ENCODE data around the gene PATL1.
"Not testable (repeated sequence)": the region's sequence is repeated elsewhere in the genome, so short reads cannot be mapped to it uniquely, and the experiment has no call there.

Gene PATL1

GRCh38 chr11:59671471-59671870, 2.6 kb upstream of the PATL1 start:
- DNase-seq: no peak

GRCh38 chr11:59669611-59670009, 773 bp upstream of the PATL1 start:
- DNase-seq: no peak

DNA sequence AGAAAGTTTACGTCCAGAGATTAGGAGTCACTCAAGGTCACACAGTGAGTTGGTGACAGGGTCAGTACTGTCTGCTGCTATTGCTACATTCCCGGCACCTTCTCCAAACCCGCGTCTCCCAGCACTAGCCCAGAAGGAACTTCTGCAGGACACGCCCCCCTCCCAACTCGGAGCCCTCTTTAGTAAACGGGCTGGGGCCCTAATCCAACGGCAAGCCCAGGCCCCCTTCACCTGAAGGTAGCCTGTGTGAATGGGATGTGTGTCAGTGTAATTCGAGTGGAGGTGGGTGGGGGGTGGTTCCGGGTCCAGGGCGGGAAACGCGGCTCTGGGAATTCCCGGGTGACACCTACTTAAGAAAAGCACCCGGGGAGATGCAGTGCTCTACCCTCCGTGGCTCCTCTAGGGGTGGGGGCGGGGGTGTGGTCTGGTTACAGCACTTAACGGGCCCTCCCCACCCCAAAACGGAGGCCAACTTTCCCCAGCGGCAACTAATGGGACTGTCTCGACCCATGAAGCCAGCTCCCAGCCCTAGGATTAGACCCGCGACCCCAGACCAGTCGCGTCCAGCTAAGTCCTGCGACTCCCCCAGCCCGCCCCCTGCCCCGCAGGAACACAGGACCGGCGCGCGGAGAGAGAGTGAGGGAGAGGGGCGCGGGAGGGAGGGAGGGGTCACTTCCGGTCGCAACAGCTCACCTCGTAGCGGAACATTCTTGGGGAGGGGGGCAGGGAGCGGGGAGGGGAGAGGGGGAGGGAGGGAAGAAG, 468 bp downstream of the PATL1 start:
- peak; percentile 54 for DNase-seq

DNA sequence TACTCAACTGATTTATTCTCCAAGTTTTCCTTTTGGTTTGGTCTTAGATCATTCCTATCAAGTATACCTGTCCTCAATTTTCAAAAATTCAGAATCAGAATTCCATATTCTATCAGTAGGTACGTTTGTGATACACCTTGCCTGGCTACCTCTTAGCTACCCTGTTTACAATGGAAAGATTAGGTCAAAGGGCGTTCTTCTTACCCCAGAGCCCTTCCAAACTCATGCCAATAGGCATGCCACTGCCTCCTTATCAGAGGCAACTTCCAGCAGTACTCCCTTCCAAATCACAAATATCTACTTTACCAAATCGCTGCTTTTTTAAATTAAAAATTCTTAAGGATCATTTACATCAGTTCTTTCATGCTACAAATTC, 1.0 kb downstream of the PATL1 start:
- DNase-seq: no peak

- DNase-seq: no peak
Measured at GRCh38 chr11:59666969-59667368, 1.9 kb downstream of the PATL1 start.

- no peak for DNase-seq
Measured at GRCh38 chr11:59660621-59661020, 8.2 kb downstream of the PATL1 start.

DNA sequence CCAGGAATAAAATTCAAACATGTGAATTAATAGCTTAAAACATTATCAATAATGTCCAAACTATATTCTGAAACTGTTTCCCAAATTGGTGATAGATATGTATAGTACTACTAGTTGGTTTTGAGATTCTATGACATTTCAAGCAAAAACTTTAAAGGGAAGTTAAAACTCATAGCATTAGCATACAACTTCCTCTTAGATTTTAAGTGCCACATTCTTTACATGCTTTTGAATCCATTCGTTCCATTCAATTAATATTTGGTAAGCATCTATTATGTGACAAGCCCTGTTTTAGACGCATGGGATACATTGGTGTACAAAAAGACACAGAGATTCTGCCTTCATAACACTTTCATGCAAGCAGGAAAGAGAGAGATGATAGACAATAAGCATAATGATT, 8.9 kb downstream of the PATL1 start:
- DNase-seq: no peak

GRCh38 chr11:59658036-59658435, 10.8 kb downstream of the PATL1 start:
- no peak for DNase-seq

DNA sequence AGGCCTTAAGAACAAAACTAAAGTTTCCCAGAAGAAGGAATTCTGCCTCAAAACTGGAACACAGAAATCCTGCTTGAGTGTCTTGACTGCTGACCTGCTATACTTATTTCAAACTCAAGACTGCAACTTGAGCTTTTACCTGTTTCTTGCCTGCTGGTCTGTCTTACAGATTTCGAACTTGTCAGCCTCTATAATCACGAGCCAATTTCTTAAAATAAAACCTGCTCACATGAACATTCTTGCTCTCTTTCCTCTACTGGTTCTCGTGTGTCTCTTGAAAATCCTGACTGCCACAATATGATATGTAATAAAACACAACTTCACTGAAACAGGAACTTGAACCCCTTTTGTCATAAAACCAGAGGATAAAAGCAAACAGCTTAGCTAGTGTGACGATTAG, 13.9 kb downstream of the PATL1 start:
- no peak for DNase-seq

- DNase-seq: no peak
Measured at GRCh38 chr11:59647245-59647980, 21.4 kb downstream of the PATL1 start.

- no peak for DNase-seq
Measured at GRCh38 chr11:59644528-59644927, 24.3 kb downstream of the PATL1 start.

DNA sequence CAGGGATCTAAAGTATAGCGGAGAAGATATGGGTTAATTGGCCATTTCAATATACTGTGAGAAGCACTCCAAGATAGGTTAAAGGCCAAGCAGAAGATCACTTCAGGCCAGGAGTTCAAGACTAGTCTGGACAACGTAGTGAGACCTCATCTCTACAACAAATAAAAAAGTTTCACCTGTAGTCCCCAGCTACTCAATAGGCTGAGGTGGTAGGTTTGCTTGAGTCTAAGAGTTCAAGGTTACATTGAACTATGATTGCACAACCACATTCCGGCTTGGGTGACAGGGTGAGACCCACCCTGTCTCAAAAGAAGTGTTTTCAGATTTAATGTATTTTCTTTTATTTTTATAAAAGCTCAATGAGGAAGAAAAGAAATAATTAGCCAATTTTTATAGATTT, 25.4 kb downstream of the PATL1 start:
- no peak for DNase-seq

DNA sequence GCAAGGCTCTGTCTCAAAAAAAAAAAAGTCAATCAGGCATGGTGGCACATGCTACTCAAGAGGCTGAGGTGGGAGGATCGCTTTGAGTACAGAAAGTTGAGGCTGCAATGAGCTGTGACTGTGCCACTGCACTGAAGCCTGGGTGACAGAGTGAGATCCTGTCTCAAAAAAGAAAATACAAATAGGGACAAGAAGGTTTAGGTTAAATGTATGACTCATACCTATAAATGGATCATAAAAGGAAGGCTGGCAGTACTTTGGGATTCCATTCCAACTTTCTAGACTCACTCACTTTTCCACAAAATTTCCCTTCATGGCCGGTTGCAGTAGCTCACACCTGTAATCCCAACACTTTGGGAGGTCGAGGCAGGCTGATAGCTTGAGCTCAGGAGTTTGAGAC, 27.7 kb downstream of the PATL1 start:
- DNase-seq: no peak

DNA sequence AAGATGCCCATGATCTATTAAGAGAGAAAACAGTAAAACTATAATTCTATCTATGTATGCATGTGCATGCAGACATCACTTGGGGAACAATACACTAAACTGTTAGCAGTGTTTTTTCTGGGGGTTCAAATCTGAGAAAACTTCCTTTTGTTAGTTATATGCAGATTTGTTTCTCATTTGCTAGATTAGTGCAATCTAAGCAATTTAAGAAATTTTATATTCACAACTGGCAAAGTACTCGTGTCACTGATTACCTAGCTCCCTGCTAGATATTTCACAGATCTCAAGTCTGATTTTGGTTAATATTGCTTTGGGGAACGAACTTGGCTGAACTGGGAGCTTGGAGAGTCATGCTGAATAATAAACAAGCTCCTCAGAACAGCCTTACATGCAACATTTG, 38.3 kb downstream of the PATL1 start:
- DNase-seq: no peak

- DNase-seq: no peak
Measured at GRCh38 chr11:59629996-59630395, 38.8 kb downstream of the PATL1 start.

DNA sequence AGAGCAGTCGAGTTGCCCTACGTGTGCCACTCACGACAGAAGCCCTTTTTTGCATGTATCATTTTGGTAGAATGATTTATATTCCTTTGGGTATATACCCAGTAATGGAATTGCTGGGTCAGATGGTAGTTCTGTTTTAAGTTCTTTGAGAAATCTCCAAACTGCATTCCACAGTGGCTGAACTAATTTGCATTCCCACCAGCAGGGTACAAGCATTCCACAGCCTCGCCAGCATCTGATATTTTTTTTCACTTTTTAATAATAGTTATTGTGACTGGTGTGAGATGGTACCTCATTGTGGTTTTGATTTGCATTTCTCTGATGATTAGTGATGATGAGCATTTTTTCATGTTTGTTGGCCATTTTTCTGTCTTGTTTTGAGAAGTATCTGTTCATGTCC, 41.9 kb downstream of the PATL1 start:
- DNase-seq: not testable (repeated sequence)

DNA sequence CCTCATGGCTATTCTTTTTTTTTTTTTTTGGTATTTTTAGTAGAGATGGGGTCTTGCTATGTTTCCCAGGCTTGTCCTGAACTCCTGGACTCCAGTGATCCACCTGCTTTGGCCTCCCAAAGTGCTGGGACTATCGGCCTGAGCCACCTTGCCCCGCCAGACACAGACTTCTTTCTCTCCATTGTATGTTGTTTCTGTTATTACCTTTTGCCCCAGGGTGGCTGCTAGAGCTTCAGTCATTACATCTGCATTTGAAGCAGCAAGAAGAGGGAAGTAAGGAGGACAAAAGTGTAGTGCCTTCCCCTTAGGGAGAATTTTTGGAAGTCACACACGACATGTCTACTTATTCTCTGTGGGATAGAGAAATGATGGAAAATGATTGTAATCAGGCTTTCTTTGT, 43.1 kb downstream of the PATL1 start:
- DNase-seq: no peak

DNA sequence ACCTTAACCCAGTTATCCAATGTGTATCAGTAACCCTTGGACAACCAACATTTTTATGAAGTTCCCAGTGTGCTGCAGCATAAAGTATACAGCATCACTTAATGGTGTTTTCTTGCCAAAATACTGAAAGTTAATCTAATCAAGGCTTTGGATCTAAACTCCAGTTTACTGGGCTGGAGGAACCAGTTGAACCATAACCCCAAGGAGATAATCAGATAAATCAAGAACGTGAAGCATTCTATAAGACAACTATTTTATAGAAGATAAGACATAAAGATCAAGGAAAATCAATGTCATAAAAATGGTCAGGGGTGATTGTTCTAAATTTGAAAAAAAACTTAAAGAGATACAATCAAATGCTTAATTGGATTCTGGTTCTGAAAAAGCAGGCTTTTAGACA, 51.0 kb downstream of the PATL1 start:
- DNase-seq: no peak

GRCh38 chr11:59616396-59616982, 52.3 kb downstream of the PATL1 start:
- no peak for DNase-seq

- DNase-seq: peak; percentile 99
Measured at GRCh38 chr11:59615637-59616395, 53.0 kb downstream of the PATL1 start, which contains the start of gene OSBP. TSS of gene OSBP (minus strand) at chr11:59615774. CDS start at chr11:59615664, 110 bp downstream.

DNA sequence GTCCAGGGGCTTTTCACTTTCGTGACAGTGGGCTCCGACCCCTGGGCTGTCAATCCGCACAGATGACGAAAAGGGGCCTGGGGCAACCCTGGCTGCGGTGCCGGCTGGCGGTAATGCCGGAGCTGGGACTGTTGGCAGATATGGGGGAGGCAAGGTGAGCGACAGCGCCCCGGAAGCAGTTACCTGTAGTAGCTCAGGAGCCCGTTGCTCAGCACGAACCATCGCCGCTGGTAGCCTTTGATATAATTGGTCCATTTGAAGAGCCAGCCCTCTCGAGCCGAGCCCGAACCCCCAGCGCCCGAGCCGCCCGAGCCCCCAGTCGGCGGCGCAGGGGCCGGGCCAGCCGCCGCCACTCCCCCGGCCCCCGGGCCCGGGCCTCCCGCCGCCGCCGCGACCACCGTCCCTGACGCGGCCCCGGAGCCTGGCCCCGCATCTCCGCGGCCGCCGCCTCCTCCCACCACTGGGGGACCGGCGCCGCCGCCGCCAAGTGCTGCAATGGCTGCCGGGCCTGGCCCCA, 53.7 kb downstream of the PATL1 start:
- peak; percentile 66 for DNase-seq

GRCh38 chr11:59614277-59615119, 54.3 kb downstream of the PATL1 start:
- no peak for DNase-seq

Data from activated CD4-positive, alpha-beta T cell treated with anti-CD3 and anti-CD28 coated beads, Interleukin-10, Interleukin-2, amounts not matched to agents 100 ng/mL and 50 ng/mL, durations not matched to agents 16 hours and 8 hours (primary cell).